ENCODE results near the gene FRMPD1.

DNA sequence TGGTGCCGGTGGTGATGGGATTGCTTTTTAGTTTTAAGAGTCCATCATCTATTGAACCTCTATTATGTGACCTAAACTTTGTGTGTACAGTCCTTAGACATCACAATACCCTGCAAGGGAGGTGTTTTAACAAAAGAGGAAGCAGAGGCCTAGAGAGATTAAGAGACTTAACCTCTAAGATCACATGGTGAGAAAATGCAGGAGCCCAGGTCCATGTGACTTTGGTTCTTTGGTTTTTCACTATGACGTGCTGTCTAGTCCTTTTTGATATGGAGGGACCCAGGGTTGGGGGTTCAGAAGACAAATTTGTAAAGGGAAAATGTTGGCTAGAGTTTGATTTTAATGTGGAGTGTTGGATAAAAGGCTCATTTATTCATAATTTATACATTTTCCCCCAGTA, 68.8 kb downstream of the FRMPD1 start:
- no peak for TF ChIP-seq POLR2A (IDR thresholded peaks at IDR 0.05; ENCODE audit: low read length)
- TF ChIP-seq GATA1 (IDR thresholded peaks at IDR 0.05; ENCODE audit: low read depth, low read length), result no peak

Data from erythroblast (primary cell).